Peyer's patch (tissue), 4 donors: Measurements from ENCODE around the gene NAXE.

Experiments
- POLR2A ChIP-seq, 2 donors: fragments of 450-650 bp; IDR thresholded peaks; one replicate each; pipeline ENCODE4 v1.5.1; 2017; ENCODE audit warnings: antibody characterized with exemption in 2 of 2, mild to moderate bottlenecking in 2 of 2, moderate library complexity in 2 of 2
- TF ChIP-seq, protein P1 (sequence below), 6 experiments: fragments of 450-650 bp in 4 of 6; fragments of 200-600 bp in 2 of 6; sonication (generic) in 1 of 6; IDR thresholded peaks; one replicate each; pipeline ENCODE4 v1.5.1; 2017 to 2019; ENCODE audit warnings: antibody characterized with exemption in 6 of 6, mild to moderate bottlenecking in 3 of 6, moderate library complexity in 1 of 6

GRCh38 chr1:156643049-156643777 is 51.6 kb downstream of the NAXE start:
- TF ChIP-seq, protein P1, sequence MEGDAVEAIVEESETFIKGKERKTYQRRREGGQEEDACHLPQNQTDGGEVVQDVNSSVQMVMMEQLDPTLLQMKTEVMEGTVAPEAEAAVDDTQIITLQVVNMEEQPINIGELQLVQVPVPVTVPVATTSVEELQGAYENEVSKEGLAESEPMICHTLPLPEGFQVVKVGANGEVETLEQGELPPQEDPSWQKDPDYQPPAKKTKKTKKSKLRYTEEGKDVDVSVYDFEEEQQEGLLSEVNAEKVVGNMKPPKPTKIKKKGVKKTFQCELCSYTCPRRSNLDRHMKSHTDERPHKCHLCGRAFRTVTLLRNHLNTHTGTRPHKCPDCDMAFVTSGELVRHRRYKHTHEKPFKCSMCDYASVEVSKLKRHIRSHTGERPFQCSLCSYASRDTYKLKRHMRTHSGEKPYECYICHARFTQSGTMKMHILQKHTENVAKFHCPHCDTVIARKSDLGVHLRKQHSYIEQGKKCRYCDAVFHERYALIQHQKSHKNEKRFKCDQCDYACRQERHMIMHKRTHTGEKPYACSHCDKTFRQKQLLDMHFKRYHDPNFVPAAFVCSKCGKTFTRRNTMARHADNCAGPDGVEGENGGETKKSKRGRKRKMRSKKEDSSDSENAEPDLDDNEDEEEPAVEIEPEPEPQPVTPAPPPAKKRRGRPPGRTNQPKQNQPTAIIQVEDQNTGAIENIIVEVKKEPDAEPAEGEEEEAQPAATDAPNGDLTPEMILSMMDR (IDR thresholded peaks at IDR 0.05), result no peak
- no peak for TF ChIP-seq POLR2A (IDR thresholded peaks at IDR 0.05)
